ENCODE results near the gene SPRED1. TPM values are rescaled to one million over a fixed set of nuclear protein-coding genes. Genes with fewer than 3 reads are reported as not detected.
A peak's percentile ranks its signal among the peaks of the same experiment; 100 is the strongest.
"Not testable (repeated sequence)": the region's sequence is repeated elsewhere in the genome, so short reads cannot be mapped to it uniquely, and the experiment has no call there.

SPRED1 gene
- total and polyA plus RNA-seq, 7 experiments from 2014 or later, result 0.07 to 2.6 (median 0.95) TPM; not detected in 2

GRCh38 chr15:38231436-38231835 is 21.2 kb upstream of the SPRED1 start:
- Histone ChIP-seq H3K4me1 (ENCODE audit: control insufficient read depth in 2 of 2, insufficient read depth in 2 of 2, low read length in 2 of 2) (no peaks in the 10 kb centered on the region), H3K4me3 (ENCODE audit: low read length) (no peak overlapping the region), H3K36me3 (ENCODE audit: control insufficient read depth in 2 of 3, insufficient read depth in 3 of 3, low read length in 3 of 3) (no peaks in the 10 kb centered on the region), H3K27me3 (ENCODE audit: control insufficient read depth in 2 of 2, insufficient read depth in 2 of 2, low read length in 2 of 2) (no peaks in the 10 kb centered on the region), H3K9me3 (ENCODE audit: control insufficient read depth in 2 of 3, low read length in 3 of 3) (no peaks in the 10 kb centered on the region), H3K27ac (ENCODE audit: low read depth, low read length) (no peak overlapping the region)
- Mint-ChIP-seq H3K9me3 (no peaks in the 10 kb centered on the region), H3K36me3 (no peaks in the 10 kb centered on the region), H3K4me1 (no peaks in the 10 kb centered on the region), H3K27me3 (peaks cover 0 to 20% (median 4%) of the 10 kb centered on the region in 5 donors), H3K27ac (no peak overlapping the region), H3K4me3 (no peak overlapping the region)
- no peak for ATAC-seq
- DNase-seq, result no peak
- ChIA-PET CTCF (no interaction called here), POLR2A (no interaction called here)
- intact Hi-C loops (cut with micrococcal nuclease), result no loop called here

- H3K27me3 ChIP-seq (ENCODE audit: control insufficient read depth in 2 of 2, insufficient read depth in 2 of 2, low read length in 2 of 2); H3K4me1 ChIP-seq (ENCODE audit: control insufficient read depth in 2 of 2, insufficient read depth in 2 of 2, low read length in 2 of 2); H3K4me3 Mint-ChIP-seq; POLR2A ChIA-PET; H3K27ac Mint-ChIP-seq; H3K36me3 Mint-ChIP-seq; H3K36me3 ChIP-seq (ENCODE audit: control insufficient read depth in 2 of 3, insufficient read depth in 3 of 3, low read length in 3 of 3); DNase-seq; H3K9me3 ChIP-seq (ENCODE audit: control insufficient read depth in 2 of 3, low read length in 3 of 3); CTCF ChIA-PET; intact Hi-C loops (cut with micrococcal nuclease); H3K4me1 Mint-ChIP-seq; ATAC-seq; H3K4me3 ChIP-seq (ENCODE audit: low read length); H3K9me3 Mint-ChIP-seq; H3K27ac ChIP-seq (ENCODE audit: low read depth, low read length): not testable (repeated sequence)
- peaks cover 9 to 34% (median 23%) of the 10 kb centered on the region in 5 donors for H3K27me3 Mint-ChIP-seq
Measured at GRCh38 chr15:38237021-38237420, 15.6 kb upstream of the SPRED1 start.

- POLR2A ChIA-PET, result no interaction called here
- H3K4me3 Mint-ChIP-seq, result no peak overlapping the region
- H3K36me3 Mint-ChIP-seq, result no peaks in the 10 kb centered on the region
- no peaks in the 10 kb centered on the region for H3K27me3 ChIP-seq (ENCODE audit: control insufficient read depth in 2 of 2, insufficient read depth in 2 of 2, low read length in 2 of 2)
- CTCF ChIA-PET, result no interaction called here
- no peak overlapping the region for H3K4me3 ChIP-seq (ENCODE audit: low read length)
- H3K27ac ChIP-seq (ENCODE audit: low read depth, low read length), result no peak overlapping the region
- DNase-seq, result no peak
- H3K4me1 ChIP-seq (ENCODE audit: control insufficient read depth in 2 of 2, insufficient read depth in 2 of 2, low read length in 2 of 2), result no peaks in the 10 kb centered on the region
- H3K4me1 Mint-ChIP-seq, result peaks cover 0 to 2% (median 0%) of the 10 kb centered on the region in 7 donors
- no peaks in the 10 kb centered on the region for H3K9me3 ChIP-seq (ENCODE audit: control insufficient read depth in 2 of 3, low read length in 3 of 3)
- intact Hi-C loops (cut with micrococcal nuclease), result no loop called here
- H3K27me3 Mint-ChIP-seq, result peaks cover 13 to 41% (median 33%) of the 10 kb centered on the region in 5 donors
- ATAC-seq, result no peak
- no peaks in the 10 kb centered on the region for H3K9me3 Mint-ChIP-seq
- H3K27ac Mint-ChIP-seq, result no peak overlapping the region
- no peaks in the 10 kb centered on the region for H3K36me3 ChIP-seq (ENCODE audit: control insufficient read depth in 2 of 3, insufficient read depth in 3 of 3, low read length in 3 of 3)
Measured at GRCh38 chr15:38238311-38238710, 14.3 kb upstream of the SPRED1 start.

GRCh38 chr15:38242055-38242454 is 10.6 kb upstream of the SPRED1 start:
- no peak overlapping the region for H3K4me3 ChIP-seq (ENCODE audit: low read length)
- peaks cover 25 to 58% (median 47%) of the 10 kb centered on the region in 5 donors for H3K27me3 Mint-ChIP-seq
- no peaks in the 10 kb centered on the region for H3K36me3 Mint-ChIP-seq
- CTCF ChIA-PET, result no interaction called here
- H3K4me1 Mint-ChIP-seq, result peaks cover 0 to 2% (median 0%) of the 10 kb centered on the region in 7 donors
- H3K27ac Mint-ChIP-seq, result no peak overlapping the region
- H3K27ac ChIP-seq (ENCODE audit: low read depth, low read length), result no peak overlapping the region
- POLR2A ChIA-PET, result no interaction called here
- H3K36me3 ChIP-seq (ENCODE audit: control insufficient read depth in 2 of 3, insufficient read depth in 3 of 3, low read length in 3 of 3), result no peaks in the 10 kb centered on the region
- H3K27me3 ChIP-seq (ENCODE audit: control insufficient read depth in 2 of 2, insufficient read depth in 2 of 2, low read length in 2 of 2), result peaks cover 0 to 2% of the 10 kb centered on the region in 2 donors
- ATAC-seq (no peak), DNase-seq (no peak)
- peaks cover 0 to 1% (median 0%) of the 10 kb centered on the region in 11 donors for H3K9me3 Mint-ChIP-seq
- H3K4me3 Mint-ChIP-seq, result no peak overlapping the region
- H3K9me3 ChIP-seq (ENCODE audit: control insufficient read depth in 2 of 3, low read length in 3 of 3), result no peaks in the 10 kb centered on the region
- no peaks in the 10 kb centered on the region for H3K4me1 ChIP-seq (ENCODE audit: control insufficient read depth in 2 of 2, insufficient read depth in 2 of 2, low read length in 2 of 2)
- intact Hi-C loops (cut with micrococcal nuclease), result no loop called here

- CTCF ChIA-PET, result no interaction called here
- ATAC-seq (no peak), DNase-seq (no peak)
- no peak overlapping the region for H3K27ac ChIP-seq (ENCODE audit: low read depth, low read length)
- POLR2A ChIA-PET, result no interaction called here
- no peak overlapping the region for H3K4me3 ChIP-seq (ENCODE audit: low read length)
- peaks cover 35 to 60% (median 50%) of the 10 kb centered on the region in 5 donors for H3K27me3 Mint-ChIP-seq
- H3K27ac Mint-ChIP-seq, result no peak overlapping the region
- peaks cover 0 to 2% (median 0%) of the 10 kb centered on the region in 7 donors for H3K4me1 Mint-ChIP-seq
- H3K27me3 ChIP-seq (ENCODE audit: control insufficient read depth in 2 of 2, insufficient read depth in 2 of 2, low read length in 2 of 2), result peaks cover 0 to 3% of the 10 kb centered on the region in 2 donors
- no peaks in the 10 kb centered on the region for H3K9me3 ChIP-seq (ENCODE audit: control insufficient read depth in 2 of 3, low read length in 3 of 3)
- H3K36me3 ChIP-seq (ENCODE audit: control insufficient read depth in 2 of 3, insufficient read depth in 3 of 3, low read length in 3 of 3), result no peaks in the 10 kb centered on the region
- H3K9me3 Mint-ChIP-seq, result peaks cover 0 to 1% (median 0%) of the 10 kb centered on the region in 11 donors
- no peak overlapping the region for H3K4me3 Mint-ChIP-seq
- no peaks in the 10 kb centered on the region for H3K36me3 Mint-ChIP-seq
- intact Hi-C loops (cut with micrococcal nuclease), result no loop called here
- H3K4me1 ChIP-seq (ENCODE audit: control insufficient read depth in 2 of 2, insufficient read depth in 2 of 2, low read length in 2 of 2), result no peaks in the 10 kb centered on the region
Measured at GRCh38 chr15:38243278-38244055, 9.2 kb upstream of the SPRED1 start.

GRCh38 chr15:38247336-38247735 is 5.3 kb upstream of the SPRED1 start:
- Mint-ChIP-seq H3K9me3 (peaks cover 0 to 5% (median 0%) of the 10 kb centered on the region in 11 donors), H3K27ac (no peak overlapping the region), H3K4me1 (peaks cover 10 to 18% (median 13%) of the 10 kb centered on the region in 7 donors), H3K4me3 (no peak overlapping the region), H3K36me3 (no peaks in the 10 kb centered on the region), H3K27me3 (peaks cover 49 to 75% (median 56%) of the 10 kb centered on the region in 5 donors)
- H3K27ac ChIP-seq (ENCODE audit: low read depth, low read length), result no peak overlapping the region
- H3K36me3 ChIP-seq (ENCODE audit: control insufficient read depth in 2 of 3, insufficient read depth in 3 of 3, low read length in 3 of 3), result no peaks in the 10 kb centered on the region
- ChIA-PET POLR2A (no interaction called here), CTCF (no interaction called here)
- peaks cover 10% of the 10 kb centered on the region in 2 donors for H3K4me1 ChIP-seq (ENCODE audit: control insufficient read depth in 2 of 2, insufficient read depth in 2 of 2, low read length in 2 of 2)
- no peak for ATAC-seq
- no peak for DNase-seq
- H3K9me3 ChIP-seq (ENCODE audit: control insufficient read depth in 2 of 3, low read length in 3 of 3), result no peaks in the 10 kb centered on the region
- H3K27me3 ChIP-seq (ENCODE audit: control insufficient read depth in 2 of 2, insufficient read depth in 2 of 2, low read length in 2 of 2), result peaks cover 0 to 3% of the 10 kb centered on the region in 2 donors
- intact Hi-C loops (cut with micrococcal nuclease), result no loop called here
- H3K4me3 ChIP-seq (ENCODE audit: low read length), result no peak overlapping the region

- CTCF ChIA-PET, result no interaction called here
- H3K4me3 ChIP-seq (ENCODE audit: low read length), result peak overlapping the region; percentile 24
- H3K36me3 ChIP-seq (ENCODE audit: control insufficient read depth in 2 of 3, insufficient read depth in 3 of 3, low read length in 3 of 3), result no peaks in the 10 kb centered on the region
- peaks cover 17 to 19% of the 10 kb centered on the region in 2 donors for H3K4me1 ChIP-seq (ENCODE audit: control insufficient read depth in 2 of 2, insufficient read depth in 2 of 2, low read length in 2 of 2)
- POLR2A ChIA-PET, result no interaction called here
- Mint-ChIP-seq H3K27ac (peak overlapping the region in 7 of 9 donors; percentile 4 to 59 (median 52)), H3K36me3 (no peaks in the 10 kb centered on the region), H3K27me3 (peaks cover 14 to 72% (median 37%) of the 10 kb centered on the region in 5 donors), H3K4me1 (peaks cover 25 to 36% (median 27%) of the 10 kb centered on the region in 7 donors), H3K9me3 (peaks cover 0 to 7% (median 0%) of the 10 kb centered on the region in 11 donors), H3K4me3 (peak overlapping the region; percentile 80 to 97 (median 86))
- intact Hi-C loops (cut with micrococcal nuclease), result loop anchor here in 1 of 2 donors (10.0 kb wide), 2 partner anchors 441 to 1501 kb away; no protein-coding TSS in a partner anchor
- H3K27me3 ChIP-seq (ENCODE audit: control insufficient read depth in 2 of 2, insufficient read depth in 2 of 2, low read length in 2 of 2), result no peaks in the 10 kb centered on the region
- ATAC-seq, result no peak
- no peak overlapping the region for H3K27ac ChIP-seq (ENCODE audit: low read depth, low read length)
- peak in 1 of 9 donors; percentile 5 for DNase-seq
- H3K9me3 ChIP-seq (ENCODE audit: control insufficient read depth in 2 of 3, low read length in 3 of 3), result no peaks in the 10 kb centered on the region
Measured at GRCh38 chr15:38253351-38253781, 730 bp downstream of the SPRED1 start.
